Small intestine (tissue), 7 donors: Measurements from ENCODE around the gene EXOC4. TPM values are rescaled to one million over a fixed set of nuclear protein-coding genes. Genes with fewer than 3 reads are reported as not detected.
A peak's percentile ranks its signal among the peaks of the same experiment; 100 is the strongest.

Source experiments
- DNase-seq, 2 donors: peaks; one replicate each; pipeline versions ENCODE4 v3.0.0 to v3.0.0-alpha.2; 2013
- FAIRE-seq: peaks from 2 replicates; lab custom pipeline; 2012; peaks lifted over from hg19 to GRCh38; lab: Jason Lieb, UNC
- H3K27ac ChIP-seq, 3 donors: one replicate each; pipeline ENCODE4 v1.5.1; 2013; ENCODE audit warnings: low read length in 2 of 3, mild to moderate bottlenecking in 2 of 3, control low read depth in 1 of 3, inconsistent platforms in 1 of 3, low read depth in 1 of 3, moderate library complexity in 1 of 3
- H3K27me3 ChIP-seq, 3 donors: one replicate each; pipeline ENCODE4 v1.6.1; 2013; ENCODE audit warnings: low read length in 3 of 3, inconsistent platforms in 1 of 3; ENCODE audit not compliant: control insufficient read depth in 3 of 3, insufficient read depth in 3 of 3
- H3K36me3 ChIP-seq, 3 donors: one replicate each; pipeline ENCODE4 v1.6.1; 2013; ENCODE audit warnings: low read length in 3 of 3, inconsistent platforms in 1 of 3, low read depth in 1 of 3, mild to moderate bottlenecking in 1 of 3, moderate library complexity in 1 of 3; ENCODE audit not compliant: control insufficient read depth in 3 of 3, insufficient read depth in 2 of 3
- H3K4me1 ChIP-seq, 3 donors: one replicate each; pipeline ENCODE4 v1.6.1; 2013; ENCODE audit warnings: low read length in 2 of 3, inconsistent platforms in 1 of 3, low read depth in 1 of 3, mild to moderate bottlenecking in 1 of 3, moderate library complexity in 1 of 3; ENCODE audit not compliant: control insufficient read depth in 3 of 3, insufficient read depth in 2 of 3
- H3K4me3 ChIP-seq, 3 donors: one replicate each; pipeline ENCODE4 v1.5.1; 2013; ENCODE audit warnings: low read length in 3 of 3, control low read depth in 1 of 3, inconsistent platforms in 1 of 3, low read depth in 1 of 3, mild to moderate bottlenecking in 1 of 3, moderate library complexity in 1 of 3
- H3K9me3 ChIP-seq, 2 donors: one replicate each; pipeline ENCODE4 v1.6.1; 2013; ENCODE audit warnings: low read depth in 1 of 2, low read length in 1 of 2; ENCODE audit not compliant: control insufficient read depth in 2 of 2, insufficient read depth in 1 of 2
- WGBS, 3 donors: extraction: QIAGEN DNeasy Blood & Tissue Kit; methylation state at CpG; one replicate each; pipeline ENCODE4 v1.1.7; 2013; 5-methylcytosine and 5-hydroxymethylcytosine counted together
- polyA plus RNA-seq, 4 donors: library from polyadenylated mRNA; stranded (reverse) in 3 of 4; unstranded in 1 of 4; fragments of 200-250 nt in 3 of 4; fragments of 120-200 nt in 1 of 4; gene quantifications; one replicate each; pipeline versions ENCODE4 v1.2.1 to v1.2.3, GENCODE V29; 2013
- donor health status: healthy with polysubstance abuse.
- donor health status: control.
- donor health status: control.
- donor health status: Bipolar disorder and iron deficiency.
- donor health status: healthy.

EXOC4 gene
- polyA plus RNA-seq, 4 donors = 10.5 to 46.8 (median 18.8) TPM

DNA sequence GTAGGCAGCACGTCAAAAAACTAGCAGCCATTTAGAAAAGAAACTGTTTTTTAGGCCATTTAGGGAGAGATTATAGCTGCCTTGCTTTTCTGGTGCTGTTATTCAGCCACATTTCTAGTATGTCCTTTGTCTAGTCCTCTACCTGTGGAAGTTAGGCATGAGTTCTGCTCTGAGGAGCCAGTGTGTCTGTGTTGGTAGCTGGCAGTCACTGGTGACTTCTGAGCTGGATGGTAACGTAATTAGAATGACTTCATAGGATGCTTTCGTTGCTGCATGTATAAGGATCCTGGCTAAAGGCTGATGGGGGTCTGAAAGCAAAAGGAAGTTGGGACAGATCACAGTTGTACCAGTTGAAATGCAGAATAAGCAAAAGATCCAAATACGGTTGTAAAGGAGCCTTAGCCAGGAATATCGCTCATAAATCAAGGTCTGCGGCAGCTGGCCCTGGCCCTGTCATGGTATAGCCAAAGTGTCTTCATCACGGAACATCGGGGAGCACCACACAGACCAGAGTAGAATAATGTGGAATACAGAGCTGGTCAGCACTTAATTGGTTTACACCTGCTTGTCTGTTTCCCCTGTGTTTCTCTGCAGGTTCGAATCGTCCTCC is 226.7 kb downstream of the EXOC4 start:
- FAIRE-seq (no peak), DNase-seq (no peak)
- Histone ChIP-seq H3K27me3 (no peaks in the 10 kb centered on the region), H3K9me3 (no peaks in the 10 kb centered on the region), H3K4me3 (no peak overlapping the region), H3K36me3 (peaks cover 0 to 11% (median 2%) of the 10 kb centered on the region in 3 donors), H3K27ac (no peak overlapping the region), H3K4me1 (no peaks in the 10 kb centered on the region)
- WGBS, 3 donors = 93 to 97% (median 96%) methylated on average over 10 of the region's 10 CpGs

DNA sequence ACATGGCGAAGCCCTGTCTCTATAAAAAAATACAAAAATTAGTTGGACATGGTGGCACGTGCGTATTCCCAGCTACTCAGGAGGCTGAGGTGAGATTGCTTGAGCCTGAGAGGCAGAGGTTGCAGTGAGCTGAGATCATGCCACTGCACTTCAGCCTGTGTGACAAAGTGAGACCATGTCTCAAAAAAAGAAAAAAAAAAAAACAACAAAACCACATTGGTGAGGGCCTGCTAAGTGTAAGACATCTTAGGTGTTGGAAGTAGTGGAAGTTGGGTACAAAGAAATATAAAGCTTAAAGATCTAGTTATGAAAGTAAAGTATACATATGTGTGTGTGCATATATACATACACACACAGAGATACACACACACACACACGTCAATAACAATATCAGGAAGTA is 228.0 kb downstream of the EXOC4 start:
- no peaks in the 10 kb centered on the region for H3K4me1 ChIP-seq
- WGBS, 3 donors = 92 to 96% (median 94%) methylated on average over 4 of the region's 4 CpGs
- FAIRE-seq (no peak), DNase-seq (no peak)
- H3K27ac ChIP-seq = no peak overlapping the region
- no peaks in the 10 kb centered on the region for H3K9me3 ChIP-seq
- no peak overlapping the region for H3K4me3 ChIP-seq
- peaks cover 0 to 11% (median 2%) of the 10 kb centered on the region in 3 donors for H3K36me3 ChIP-seq
- H3K27me3 ChIP-seq = no peaks in the 10 kb centered on the region

- Histone ChIP-seq H3K36me3 (peaks cover 0 to 11% (median 2%) of the 10 kb centered on the region in 3 donors), H3K27me3 (no peaks in the 10 kb centered on the region), H3K27ac (no peak overlapping the region), H3K4me3 (no peak overlapping the region), H3K9me3 (no peaks in the 10 kb centered on the region), H3K4me1 (no peaks in the 10 kb centered on the region)
- 70 to 73% (median 72%) methylated on average over 3 of the region's 3 CpGs for WGBS, 3 donors
- FAIRE-seq (no peak), DNase-seq (peak in 1 of 2 donors; percentile 32)
Measured at GRCh38 chr7:133481676-133482075, 228.8 kb downstream of the EXOC4 start.

DNA sequence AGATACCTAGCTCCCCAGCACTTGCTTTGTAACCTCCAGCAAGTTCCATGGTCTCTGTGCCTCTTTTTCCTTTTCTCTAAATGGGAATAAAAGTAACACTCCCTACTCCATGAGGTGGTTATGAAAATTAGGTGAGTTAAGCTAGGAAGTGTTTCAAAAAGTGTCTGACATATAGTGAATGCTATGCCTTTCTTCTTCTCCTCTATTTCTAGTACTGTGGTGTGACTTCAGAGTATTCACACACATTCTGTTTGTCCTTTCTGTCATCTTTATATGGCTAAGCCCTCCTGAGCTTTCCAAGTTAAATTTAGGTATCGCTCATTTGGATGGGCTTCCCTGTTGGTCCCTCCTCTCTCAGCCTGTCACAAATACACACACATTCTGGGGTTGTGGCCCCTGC is 229.7 kb downstream of the EXOC4 start:
- Histone ChIP-seq H3K4me1 (no peaks in the 10 kb centered on the region), H3K4me3 (no peak overlapping the region), H3K9me3 (no peaks in the 10 kb centered on the region), H3K27ac (no peak overlapping the region), H3K27me3 (no peaks in the 10 kb centered on the region), H3K36me3 (peaks cover 0 to 11% (median 0%) of the 10 kb centered on the region in 3 donors)
- 97 to 100% (median 98%) methylated on average over 1 of the region's 1 CpG for WGBS, 3 donors
- DNase-seq (no peak), FAIRE-seq (no peak)

DNA sequence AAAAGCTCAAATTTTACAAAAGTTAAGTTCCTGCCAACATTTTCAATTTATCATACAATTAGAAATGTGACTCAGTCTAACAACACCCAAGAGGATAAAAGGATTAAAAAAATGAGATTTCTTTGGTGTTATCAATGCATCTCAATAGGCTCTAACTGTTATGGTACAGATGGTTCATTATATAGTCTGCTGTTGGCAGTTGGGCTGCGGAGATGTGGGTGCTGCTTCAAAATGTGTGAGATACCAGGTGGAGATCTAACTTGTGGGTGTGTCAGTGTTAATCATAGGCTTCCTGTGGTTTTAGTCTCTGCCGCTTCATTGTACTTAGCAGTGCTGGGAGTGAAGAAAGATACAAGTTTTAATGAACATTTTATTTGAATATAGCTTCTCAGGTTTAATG is 231.2 kb downstream of the EXOC4 start:
- H3K4me3 ChIP-seq = no peak overlapping the region
- H3K9me3 ChIP-seq = no peaks in the 10 kb centered on the region
- H3K4me1 ChIP-seq = no peaks in the 10 kb centered on the region
- peaks cover 0 to 11% (median 0%) of the 10 kb centered on the region in 3 donors for H3K36me3 ChIP-seq
- H3K27ac ChIP-seq = no peak overlapping the region
- FAIRE-seq (no peak), DNase-seq (no peak)
- H3K27me3 ChIP-seq = no peaks in the 10 kb centered on the region
- WGBS, 3 donors = 69 to 83% (median 81%) methylated on average over 2 of the region's 2 CpGs

DNA sequence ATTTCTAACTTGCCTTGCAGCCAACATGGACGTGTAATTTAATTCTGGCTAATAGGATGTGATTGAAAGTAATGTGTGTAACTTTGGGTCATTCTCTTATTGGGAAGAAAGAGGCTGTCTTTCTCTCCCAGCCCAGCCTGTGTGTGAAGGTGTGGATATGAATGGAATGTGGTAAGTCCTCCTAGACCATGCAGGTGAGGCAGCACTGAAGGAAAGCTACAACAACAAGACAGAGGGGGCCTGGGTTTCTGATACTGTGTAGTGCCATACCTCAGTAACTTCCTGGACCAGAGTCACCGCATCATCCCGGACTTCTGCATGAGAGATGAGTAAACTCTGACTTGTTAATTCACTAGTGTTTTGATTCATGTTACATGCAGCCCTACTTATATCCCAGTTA is 237.0 kb downstream of the EXOC4 start:
- Histone ChIP-seq H3K9me3 (no peaks in the 10 kb centered on the region), H3K27ac (no peak overlapping the region), H3K4me1 (peaks cover 0 to 4% (median 0%) of the 10 kb centered on the region in 3 donors), H3K36me3 (peaks cover 0 to under 1% (median 0%) of the 10 kb centered on the region in 3 donors), H3K27me3 (no peaks in the 10 kb centered on the region), H3K4me3 (no peak overlapping the region)
- FAIRE-seq (no peak), DNase-seq (no peak)
- 84 to 95% (median 90%) methylated on average over 3 of the region's 3 CpGs for WGBS, 3 donors

DNA sequence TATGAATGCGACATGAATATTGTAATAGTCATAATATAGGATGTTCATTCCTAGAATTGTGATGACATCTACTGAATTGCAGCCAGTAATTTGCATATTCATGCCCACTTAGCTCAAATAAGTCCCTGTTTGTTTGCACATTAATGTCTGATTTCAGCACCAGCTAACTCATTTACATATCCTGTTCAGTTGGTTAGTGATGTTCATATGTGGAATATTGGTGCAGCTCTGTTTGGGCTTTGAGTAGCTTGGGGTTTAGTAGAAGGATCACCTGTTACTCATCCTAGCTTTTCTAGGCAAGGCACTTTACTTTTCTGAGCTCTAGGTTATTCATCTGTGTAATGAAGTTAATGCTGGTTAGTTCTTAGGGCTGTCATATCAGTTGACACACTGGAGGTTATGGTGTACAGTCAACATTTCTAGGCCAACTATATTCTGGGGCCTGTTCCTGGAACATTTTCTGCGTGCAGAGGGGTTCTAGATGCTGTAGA is 238.4 kb downstream of the EXOC4 start:
- 72 to 94% (median 92%) methylated on average over 2 of the region's 2 CpGs for WGBS, 3 donors
- Histone ChIP-seq H3K4me1 (peaks cover 0 to 4% (median 0%) of the 10 kb centered on the region in 3 donors), H3K9me3 (no peaks in the 10 kb centered on the region), H3K27ac (no peak overlapping the region), H3K27me3 (no peaks in the 10 kb centered on the region), H3K36me3 (peaks cover 0 to 5% (median 2%) of the 10 kb centered on the region in 3 donors), H3K4me3 (no peak overlapping the region)
- FAIRE-seq (no peak), DNase-seq (no peak)

DNA sequence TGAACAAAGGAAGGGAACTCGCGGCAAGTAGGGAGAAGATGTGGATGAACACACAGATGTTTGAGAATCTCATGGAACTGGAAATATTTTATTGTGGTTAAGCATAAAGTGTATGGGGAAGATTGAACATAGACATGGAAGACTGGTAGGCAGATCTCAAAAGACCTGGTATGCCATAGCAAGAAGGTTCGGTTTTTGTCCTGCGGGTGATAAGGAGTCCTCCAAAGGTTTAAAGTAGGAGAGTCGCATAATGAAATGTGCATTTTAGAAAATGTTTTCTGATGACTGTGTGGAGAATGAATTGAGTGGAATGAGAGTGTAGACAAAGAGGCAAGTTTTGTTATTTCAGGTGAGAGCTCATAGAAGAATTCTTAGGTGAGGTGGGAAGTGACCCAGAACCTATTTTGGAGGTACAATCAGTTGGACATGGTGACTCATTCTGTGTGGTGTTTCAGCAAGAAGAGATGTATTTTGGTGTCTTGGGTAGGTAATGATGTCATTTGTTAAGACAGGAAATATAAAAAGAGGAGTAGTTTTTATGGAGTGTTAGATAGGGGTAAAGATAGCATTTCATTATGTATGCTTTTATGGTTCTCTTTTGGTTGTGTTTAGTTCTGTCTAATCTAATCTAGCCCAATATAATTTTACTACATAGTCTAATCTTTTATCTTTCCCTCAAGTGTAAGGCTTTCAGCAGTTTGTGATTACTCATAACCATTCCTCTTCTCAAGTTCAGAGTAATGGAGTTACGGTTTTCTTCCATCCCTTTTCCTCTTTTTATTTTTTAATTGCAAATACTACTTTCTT is 239.2 kb downstream of the EXOC4 start:
- H3K27ac ChIP-seq = no peak overlapping the region
- H3K36me3 ChIP-seq = peaks cover 0 to 5% (median 3%) of the 10 kb centered on the region in 3 donors
- no peaks in the 10 kb centered on the region for H3K27me3 ChIP-seq
- H3K4me3 ChIP-seq = no peak overlapping the region
- 84 to 94% (median 88%) methylated on average over 6 of the region's 6 CpGs for WGBS, 3 donors
- peak; percentile 10 to 30 for DNase-seq
- H3K4me1 ChIP-seq = peaks cover 0 to 4% (median 0%) of the 10 kb centered on the region in 3 donors
- no peak for FAIRE-seq
- no peaks in the 10 kb centered on the region for H3K9me3 ChIP-seq
